ENCODE results near the gene MYLK2. TPM values are rescaled to one million over a fixed set of nuclear protein-coding genes. Genes with fewer than 3 reads are reported as not detected.

The MYLK2 gene
- total and polyA plus RNA-seq, 10 of the 15 experiments (the other 5 are each of a cell fraction or from before 2014, with no cell fraction given) = 0.04 to 0.67 (median 0.18) TPM; not detected in 1

GRCh38 chr20:31833130-31833930 is 14.2 kb downstream of the MYLK2 start:
- POLR2A ChIA-PET = interaction anchor here (0.6 to 1.1 kb wide), 3 partner anchors 10 to 375 kb away, joined by 3 to 5 read pairs (median 4); no protein-coding TSS in a partner anchor
- 0 out of 2 replicates have a peak, but pooled peaks have one; percentile 20 for TF ChIP-seq YY1 (IDR thresholded peaks at IDR 0.05; ENCODE audit: low read depth, low read length)
- TF ChIP-seq RAD21 (IDR thresholded peaks at IDR 0.05; ENCODE audit: insufficient read depth, low read depth, low read length) = peak; percentile 33
- no peak for TF ChIP-seq WRNIP1 (IDR thresholded peaks at IDR 0.05; ENCODE audit: borderline replicate concordance, low read depth, low read length)
- no peak for TF ChIP-seq ZNF217 (IDR thresholded peaks at IDR 0.05)
- peak; percentile 70 to 94 (median 93) for TF ChIP-seq CTCF (IDR thresholded peaks at IDR 0.05 in 2 of 3, conservative IDR thresholded peaks at IDR 0.05 in 1 of 3; ENCODE audit: control insufficient read depth in 2 of 3, extremely low read depth in 1 of 3, insufficient read depth in 1 of 3, low read depth in 3 of 3, low read length in 3 of 3)
- no peak for TF ChIP-seq USF2 (IDR thresholded peaks at IDR 0.05; ENCODE audit: borderline replicate concordance, low read depth, low read length)
- no peak for TF ChIP-seq CHD1 (IDR thresholded peaks at IDR 0.05; ENCODE audit: low read depth, low read length)
- TF ChIP-seq HDAC6 (IDR thresholded peaks at IDR 0.05; ENCODE audit: unreplicated experiment) = no peak
- no peak for TF ChIP-seq ZBTB33 (IDR thresholded peaks at IDR 0.05)
- no peak for TF ChIP-seq HSF1 (IDR thresholded peaks at IDR 0.05; ENCODE audit: low read depth, low read length)
- Histone ChIP-seq H3K9ac (ENCODE audit: control insufficient read depth, insufficient read depth, low read length) (no peak overlapping the region), H4K20me1 (ENCODE audit: control insufficient read depth, insufficient read depth) (no peaks in the 10 kb centered on the region), H3K4me3 (no peak overlapping the region), H3K9me3 (replicated peaks; ENCODE audit: control insufficient read depth, insufficient read depth, low read length) (no peaks in the 10 kb centered on the region), H3K27me3 (replicated peaks in 1 of 2; ENCODE audit: control insufficient read depth in 2 of 2, insufficient read depth in 2 of 2, low read length in 1 of 2) (no peaks in the 10 kb centered on the region), H3K36me3 (ENCODE audit: control insufficient read depth in 2 of 2, insufficient read depth in 2 of 2, low read length in 1 of 2) (no peaks in the 10 kb centered on the region; a peak in 1 of 4 replicates), H2AFZ (ENCODE audit: control insufficient read depth, low read depth, low read length) (no peak overlapping the region), H3K27ac (ENCODE audit: control insufficient read depth, insufficient read depth) (no peak overlapping the region), H3K4me1 (ENCODE audit: control insufficient read depth, insufficient read depth, low read length) (peaks cover 8% of the 10 kb centered on the region; the same call in 1 of the 2 replicates), H3K4me2 (ENCODE audit: control insufficient read depth, insufficient read depth) (no peak overlapping the region), H3K79me2 (ENCODE audit: control insufficient read depth, insufficient read depth, low read length) (no peaks in the 10 kb centered on the region)
- WGBS (ENCODE audit: insufficient coverage, insufficient replicate concordance, low lambda C conversion rate, missing lambda C conversion rate) = 50% methylated on average over 14 of the region's 14 CpGs
- BruUV-seq (replicated peaks) = no TSS peak
- peak; percentile 77 for ATAC-seq
- in situ Hi-C loops (cut with MboI) = no loop called here
- DNase-seq (ENCODE audit: low read depth, low spot score) = no peak
- SMC1A ChIA-PET (ENCODE audit: uncharacterized antibody, unreplicated experiment) = no interaction called here
- RAD21 ChIA-PET (ENCODE audit: unreplicated experiment) = interaction anchor here (0.9 kb wide), 1 partner anchor 172 kb away, joined by 3 read pairs; no protein-coding TSS in a partner anchor
- FAIRE-seq = peak; percentile 75
- CTCF ChIA-PET = interaction anchor here (0.6 to 5.7 kb wide), 9 partner anchors 10 to 521 kb away, joined by 3 to 37 read pairs (median 4); partner anchors contain the start of gene MYLK2
- intact Hi-C loops (cut with micrococcal nuclease; ENCODE audit: unreplicated experiment) = no loop called here

Data from GM12878 (cell line).